ENCODE data around the gene CNOT1. TPM values are rescaled to one million over a fixed set of nuclear protein-coding genes. Genes with fewer than 3 reads are reported as not detected.
"Not testable (repeated sequence)": the region's sequence is repeated elsewhere in the genome, so short reads cannot be mapped to it uniquely, and the experiment has no call there.

Gene CNOT1
- total and polyA plus RNA-seq, 2 experiments from 2014 or later = 50.8 to 113 TPM

GRCh38 chr16:58661199-58661830, 31.7 kb upstream of the CNOT1 start:
- Histone ChIP-seq H3K27ac (no peak overlapping the region), H3K4me1 (ENCODE audit: insufficient read depth) (peaks cover 4% of the 10 kb centered on the region), H3K9me2 (replicated peaks; ENCODE audit: insufficient read depth) (no peaks in the 10 kb centered on the region), H3K4me3 (no peak overlapping the region), H3K79me2 (no peaks in the 10 kb centered on the region), H3K36me3 (replicated peaks; ENCODE audit: insufficient read depth, low read depth) (no peaks in the 10 kb centered on the region), H2AFZ (no peak overlapping the region), H3K27me3 (no peaks in the 10 kb centered on the region), H3K9me3 (ENCODE audit: low read depth) (no peaks in the 10 kb centered on the region), H4K20me1 (ENCODE audit: insufficient read depth, poor library complexity, severe bottlenecking) (no peaks in the 10 kb centered on the region), H3K4me2 (no peak overlapping the region)
- TF ChIP-seq CTCF (IDR thresholded peaks at IDR 0.05; ENCODE audit: poor library complexity) (peak; percentile 69), EZH2phosphoT487 (IDR thresholded peaks at IDR 0.05; ENCODE audit: low read depth, severe bottlenecking, unreplicated experiment) (no peak), EZH2 (IDR thresholded peaks at IDR 0.05; ENCODE audit: borderline replicate concordance) (no peak)
- WGBS (ENCODE audit: low lambda C conversion rate, missing lambda C conversion rate) = 47% methylated on average over 12 of the region's 12 CpGs
- peak; percentile 89 for DNase-seq (ENCODE audit: low spot score)

- not testable (repeated sequence) for H3K9me2 ChIP-seq (replicated peaks; ENCODE audit: insufficient read depth); H3K4me2 ChIP-seq; H3K79me2 ChIP-seq; H3K27me3 ChIP-seq; H2AFZ ChIP-seq; DNase-seq (ENCODE audit: low spot score); H3K4me3 ChIP-seq; H4K20me1 ChIP-seq (ENCODE audit: insufficient read depth, poor library complexity, severe bottlenecking); H3K36me3 ChIP-seq (replicated peaks; ENCODE audit: insufficient read depth, low read depth); H3K9me3 ChIP-seq (ENCODE audit: low read depth); H3K4me1 ChIP-seq (ENCODE audit: insufficient read depth); H3K27ac ChIP-seq
- 88% methylated on average over 11 of the region's 11 CpGs for WGBS (ENCODE audit: low lambda C conversion rate, missing lambda C conversion rate)
Measured at GRCh38 chr16:58659911-58660310, 30.3 kb upstream of the CNOT1 start.

- no peaks in the 10 kb centered on the region for H3K36me3 ChIP-seq (replicated peaks; ENCODE audit: insufficient read depth, low read depth)
- peaks cover 5% of the 10 kb centered on the region for H3K4me1 ChIP-seq (ENCODE audit: insufficient read depth)
- no peak overlapping the region for H3K4me3 ChIP-seq
- H3K27me3 ChIP-seq = no peaks in the 10 kb centered on the region
- H3K9me2 ChIP-seq (replicated peaks; ENCODE audit: insufficient read depth) = no peaks in the 10 kb centered on the region
- H3K79me2 ChIP-seq = no peaks in the 10 kb centered on the region
- H2AFZ ChIP-seq = no peak overlapping the region
- WGBS (ENCODE audit: low lambda C conversion rate, missing lambda C conversion rate) = 93% methylated on average over 3 of the region's 3 CpGs
- H3K4me2 ChIP-seq = no peak overlapping the region
- no peaks in the 10 kb centered on the region for H4K20me1 ChIP-seq (ENCODE audit: insufficient read depth, poor library complexity, severe bottlenecking)
- H3K27ac ChIP-seq = no peak overlapping the region
- H3K9me3 ChIP-seq (ENCODE audit: low read depth) = no peaks in the 10 kb centered on the region
- TF ChIP-seq EZH2 (IDR thresholded peaks at IDR 0.05; ENCODE audit: borderline replicate concordance) (no peak), EZH2phosphoT487 (IDR thresholded peaks at IDR 0.05; ENCODE audit: low read depth, severe bottlenecking, unreplicated experiment) (no peak), CTCF (IDR thresholded peaks at IDR 0.05; ENCODE audit: poor library complexity) (no peak)
- DNase-seq (ENCODE audit: low spot score) = no peak
Measured at GRCh38 chr16:58658796-58659211, 29.2 kb upstream of the CNOT1 start.

- DNase-seq (ENCODE audit: low spot score) = peak; percentile 47
- Histone ChIP-seq H2AFZ (no peak overlapping the region), H3K27me3 (no peaks in the 10 kb centered on the region), H3K9me3 (ENCODE audit: low read depth) (no peaks in the 10 kb centered on the region), H3K79me2 (no peaks in the 10 kb centered on the region), H4K20me1 (ENCODE audit: insufficient read depth, poor library complexity, severe bottlenecking) (no peaks in the 10 kb centered on the region), H3K4me2 (peak overlapping the region; percentile 47), H3K4me3 (no peak overlapping the region), H3K27ac (peak overlapping the region; percentile 53), H3K4me1 (ENCODE audit: insufficient read depth) (peaks cover 5% of the 10 kb centered on the region), H3K9me2 (replicated peaks; ENCODE audit: insufficient read depth) (no peaks in the 10 kb centered on the region), H3K36me3 (replicated peaks; ENCODE audit: insufficient read depth, low read depth) (no peaks in the 10 kb centered on the region)
- 50% methylated on average over 4 of the region's 4 CpGs for WGBS (ENCODE audit: low lambda C conversion rate, missing lambda C conversion rate)
- TF ChIP-seq EZH2phosphoT487 (IDR thresholded peaks at IDR 0.05; ENCODE audit: low read depth, severe bottlenecking, unreplicated experiment) (no peak), CTCF (IDR thresholded peaks at IDR 0.05; ENCODE audit: poor library complexity) (no peak), EZH2 (IDR thresholded peaks at IDR 0.05; ENCODE audit: borderline replicate concordance) (no peak)
Measured at GRCh38 chr16:58656899-58657298, 27.3 kb upstream of the CNOT1 start.

Measured in hepatocyte (in vitro differentiated cells).